Activated CD4-positive, alpha-beta T cell treated with anti-CD3 and anti-CD28 coated beads, Interleukin-2, Interleukin-4, amounts not matched to agents 100 ng/mL and 50 ng/mL, durations not matched to agents 16 hours and 8 hours (primary cell): ENCODE measurements around the gene IQCM.

ENCODE experiments used
- DNase-seq: peaks from one replicate; pipeline ENCODE4 v3.0.0-alpha.2; 2020; ENCODE audit warnings: low spot score

IQCM gene, protein sequence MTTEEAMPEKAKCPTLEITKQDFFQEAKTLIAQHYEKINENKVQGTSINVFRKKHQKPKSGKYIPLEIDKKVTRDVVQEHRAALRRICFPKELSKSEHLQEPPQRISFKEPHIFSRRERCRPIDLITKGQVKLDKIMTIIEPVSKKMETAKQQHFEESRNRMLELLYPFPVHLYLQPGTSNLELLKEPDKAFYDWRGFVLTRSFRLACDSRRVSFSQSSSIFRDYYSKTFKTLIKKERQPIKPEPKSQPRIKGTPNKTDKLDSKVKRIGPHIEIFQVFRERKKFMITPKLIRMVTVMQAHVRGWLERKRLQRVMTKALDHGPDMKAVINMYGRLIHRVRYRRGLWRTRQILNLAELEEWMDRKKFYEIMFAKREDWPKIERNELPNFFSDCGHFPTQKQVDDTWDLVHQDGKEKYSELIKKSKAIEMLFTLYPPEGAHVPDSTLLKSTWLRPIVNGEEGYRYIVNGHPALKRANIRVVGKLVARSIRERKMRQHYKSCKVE

DNA sequence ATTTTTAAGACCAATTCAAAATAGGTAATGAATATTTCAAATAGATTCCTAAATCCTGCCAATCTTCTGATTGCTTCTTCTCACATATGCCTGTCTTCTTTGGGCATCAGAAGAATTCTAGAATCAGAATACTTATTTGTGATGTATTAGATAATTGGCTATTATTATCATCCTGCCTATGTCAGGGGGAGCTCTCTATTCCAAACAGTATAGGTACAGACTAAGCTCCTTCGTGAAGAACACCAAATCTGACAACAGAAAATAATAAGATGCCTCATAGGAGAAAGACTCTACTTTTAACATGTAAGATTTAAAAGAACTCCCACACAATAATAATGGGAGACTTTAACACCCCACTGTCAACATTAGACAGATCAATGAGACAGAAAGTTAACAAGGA is at the start of gene IQCM:
IQCM (minus strand) TSS at position 101 of the 400 bp plus-strand sequence. CDS start 73,152 bp downstream, outside the sequence.
- no peak for DNase-seq

DNA sequence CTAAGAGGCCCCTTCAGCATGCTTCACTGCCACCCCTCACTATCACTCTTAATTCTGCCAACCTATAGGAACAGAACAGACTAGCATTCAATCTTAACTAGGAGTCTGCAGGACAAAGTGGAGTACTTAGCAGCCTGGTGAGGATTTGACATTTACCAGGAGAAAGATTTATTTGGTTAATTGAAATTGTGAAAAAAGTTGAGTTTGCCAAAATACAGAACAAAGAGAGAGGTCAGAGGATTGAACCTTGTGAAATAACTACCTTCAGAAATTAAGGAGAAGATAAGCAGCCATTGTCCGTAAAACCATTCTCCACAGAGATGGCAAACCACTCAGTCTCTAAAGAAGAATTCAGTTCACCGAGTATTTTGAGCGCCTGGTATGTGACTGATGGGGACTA is 41.8 kb upstream of the IQCM start:
- DNase-seq: no peak

DNA sequence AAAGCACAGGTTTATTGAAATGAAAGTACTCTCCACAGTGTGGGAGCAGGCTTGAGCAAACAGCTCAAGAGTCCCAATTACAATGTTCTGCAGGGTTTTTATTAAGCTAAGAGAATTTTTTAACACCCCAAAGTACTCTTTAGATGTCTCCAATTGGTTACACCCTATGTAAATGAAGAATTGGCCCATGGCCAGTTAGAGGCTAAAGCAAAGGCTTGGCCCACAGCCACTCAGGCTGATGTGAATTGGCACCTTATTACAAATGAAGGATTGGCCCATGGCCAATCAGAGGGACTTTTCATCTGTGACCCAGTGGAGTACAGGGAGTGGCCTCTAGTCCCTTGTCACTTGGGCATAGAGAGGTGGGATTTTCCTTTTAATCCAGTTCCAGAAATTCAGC is 30.1 kb upstream of the IQCM start:
- DNase-seq: no peak

DNA sequence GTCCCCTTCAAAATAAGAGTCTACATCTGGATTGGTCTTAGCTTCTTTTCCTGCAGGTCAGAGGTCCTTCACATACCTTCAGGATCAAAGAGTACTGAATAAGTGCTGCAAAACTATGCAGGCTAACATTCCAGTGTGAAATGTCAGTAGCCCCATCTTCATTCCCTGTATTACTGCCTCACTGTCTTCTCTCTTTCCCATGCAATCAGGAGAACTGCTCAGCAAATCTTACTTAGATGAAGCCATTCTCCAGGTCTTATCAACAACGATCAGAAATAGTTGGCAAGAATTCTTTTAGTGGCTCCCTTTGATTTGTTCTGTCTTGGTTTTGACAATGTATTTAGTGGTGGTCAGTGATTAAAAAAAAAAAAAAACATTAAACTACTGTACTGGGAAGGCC is 26.0 kb upstream of the IQCM start:
- DNase-seq: no peak

DNA sequence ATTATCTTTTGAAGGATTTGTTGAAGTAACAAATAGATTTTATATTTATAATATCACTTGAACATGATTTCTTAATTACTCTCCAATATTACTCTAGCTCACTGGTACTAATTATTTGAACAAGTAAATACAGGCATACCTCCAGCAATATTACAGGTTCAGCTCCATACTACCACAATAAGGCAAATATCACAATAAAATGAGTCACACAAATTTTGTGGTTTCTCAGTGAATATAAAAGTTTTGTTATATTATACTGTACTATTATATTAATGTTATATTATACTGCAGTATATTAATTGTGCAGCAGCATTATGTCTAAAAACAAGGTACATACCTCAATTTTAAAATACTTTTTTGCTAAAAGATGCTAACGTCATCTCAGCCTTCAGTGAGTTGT is 22.4 kb upstream of the IQCM start:
- no peak for DNase-seq

DNA sequence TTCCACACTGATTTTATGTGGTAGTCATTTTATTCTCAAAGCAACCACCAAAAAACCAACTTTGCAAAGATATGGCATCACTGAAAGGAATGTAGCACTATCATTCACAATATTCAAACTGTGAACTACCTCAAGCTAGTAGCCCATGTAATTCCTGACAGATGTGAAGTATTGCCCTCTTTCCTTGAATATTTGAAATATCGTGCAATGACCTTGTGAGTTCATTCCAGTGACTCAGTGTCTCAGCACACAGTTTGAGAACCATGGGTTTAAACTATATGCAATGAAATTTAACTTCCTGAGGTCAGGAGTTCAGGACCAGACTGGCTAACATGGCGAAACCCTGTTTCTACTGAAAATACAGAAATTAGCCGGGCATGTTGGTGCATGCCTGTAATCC is 20.9 kb upstream of the IQCM start:
- DNase-seq: no peak

DNA sequence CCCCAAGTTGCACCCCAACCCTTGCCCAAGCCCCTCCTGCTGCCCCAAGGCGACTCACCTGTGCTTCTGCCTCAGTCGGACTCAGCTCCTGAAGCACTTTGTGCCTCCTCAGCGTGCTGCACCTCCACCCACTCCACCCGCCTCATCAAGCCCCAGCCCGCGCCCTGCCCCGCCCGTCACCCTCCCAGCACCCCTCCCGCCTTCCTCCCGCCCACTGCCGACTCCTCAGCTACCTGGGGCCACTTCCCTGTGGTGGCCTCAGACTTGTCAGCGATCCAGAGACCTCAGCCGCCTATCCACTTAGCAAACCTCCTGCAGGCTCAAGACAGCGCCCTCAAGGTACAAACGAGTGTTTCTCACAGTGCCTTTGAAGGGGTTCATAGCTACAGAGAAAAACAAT is 19.6 kb upstream of the IQCM start:
- DNase-seq: no peak

DNA sequence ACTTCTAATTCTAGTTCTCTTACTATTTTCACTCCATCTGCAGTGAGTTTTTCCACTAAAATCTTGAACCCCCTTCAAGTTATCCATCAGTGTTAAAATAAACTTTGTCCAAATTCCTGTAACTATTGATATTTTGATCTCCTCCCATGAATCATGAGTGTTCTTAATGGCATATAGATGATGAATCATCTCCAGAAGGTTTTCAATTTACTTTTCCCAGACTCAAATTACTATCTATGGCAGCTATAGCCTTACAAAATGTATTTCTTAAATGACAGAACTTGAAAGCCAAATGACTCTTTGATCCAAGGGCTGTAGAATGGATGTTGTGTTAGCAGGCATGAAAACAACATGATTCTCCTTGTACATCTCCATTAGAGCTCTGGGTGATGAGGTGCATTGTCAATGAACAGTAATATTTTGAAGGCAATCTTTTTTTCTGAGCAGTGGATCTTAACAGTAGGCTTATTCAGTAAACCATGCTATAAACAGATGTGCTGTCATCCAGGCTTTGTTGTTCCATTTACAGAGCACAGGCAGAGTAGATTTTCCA is 16.1 kb upstream of the IQCM start:
- no peak for DNase-seq

DNA sequence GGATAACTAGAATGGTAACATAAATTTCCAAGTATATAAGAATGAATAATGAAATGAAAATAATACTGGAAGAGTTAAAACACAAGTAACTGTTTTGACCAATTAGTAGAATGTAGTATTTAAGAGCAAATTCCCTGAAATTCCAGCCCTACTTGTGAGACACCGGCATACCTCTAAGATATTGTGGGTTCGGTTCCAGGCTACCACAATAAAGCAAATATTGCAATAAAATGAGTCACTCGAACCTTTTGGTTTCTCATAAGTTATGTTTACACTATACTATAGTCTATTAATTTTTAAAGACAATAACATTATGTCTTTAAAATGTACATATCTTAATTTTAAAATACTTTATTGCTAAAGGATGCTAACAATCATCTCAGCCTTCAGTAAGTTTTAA is 15.2 kb upstream of the IQCM start:
- no peak for DNase-seq

DNA sequence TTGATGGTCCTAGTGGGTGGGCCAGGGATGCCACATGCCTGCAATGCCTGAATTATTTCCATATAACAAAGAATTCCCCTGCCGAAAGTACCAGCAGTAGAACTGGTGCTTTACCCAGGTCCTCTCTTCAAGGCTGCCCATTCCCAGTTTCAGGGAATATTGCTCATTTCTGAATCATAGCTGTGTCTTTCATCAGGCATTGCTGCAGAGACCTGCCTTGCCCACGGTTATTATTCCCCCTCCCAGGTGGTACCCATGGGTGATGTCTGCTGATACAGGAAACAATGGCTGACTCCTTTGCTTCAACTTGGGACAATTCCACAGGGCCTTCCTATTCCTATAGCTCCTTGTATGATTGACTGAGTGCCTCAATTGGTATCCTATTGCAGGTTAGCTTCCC is 9.7 kb upstream of the IQCM start:
- DNase-seq: no peak

DNA sequence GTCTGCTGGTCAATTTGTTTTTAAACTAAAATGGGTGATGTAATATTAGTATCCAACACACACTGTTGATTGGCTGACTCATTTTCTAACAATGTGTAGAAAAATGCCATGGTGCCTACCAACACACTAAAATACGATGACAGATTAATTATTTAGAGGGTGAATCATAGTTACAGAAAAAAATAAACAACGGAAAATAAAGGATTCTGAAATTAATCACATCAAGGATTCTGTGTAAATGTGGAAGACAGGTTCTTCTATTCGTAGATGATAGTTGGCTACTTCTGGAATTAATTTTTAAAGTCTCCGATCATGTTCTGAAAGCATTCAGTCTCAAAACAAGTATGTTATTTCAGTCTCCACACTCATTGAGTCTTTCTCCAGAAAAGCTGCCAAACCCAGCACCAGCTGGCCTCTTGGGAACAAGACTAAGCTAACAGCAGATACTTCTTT is 8.2 kb upstream of the IQCM start:
- DNase-seq: no peak

DNA sequence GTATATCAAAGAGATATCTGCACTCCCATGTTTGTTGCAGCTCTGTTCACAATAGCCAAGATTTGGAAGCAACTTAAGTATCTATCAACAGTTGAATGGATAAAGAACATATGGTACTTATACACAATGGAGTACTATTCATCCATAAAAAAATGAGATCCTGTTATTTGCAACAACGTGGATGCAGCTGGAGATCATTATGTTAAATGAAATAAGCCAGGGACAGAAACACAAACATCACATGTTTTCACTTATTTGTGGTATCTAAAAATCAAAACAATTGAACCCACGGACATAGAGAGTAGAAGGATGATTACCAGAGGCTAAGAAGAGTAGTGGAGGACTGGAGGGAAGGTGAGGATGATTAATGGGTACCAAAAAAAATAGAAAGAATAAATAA is 14.2 kb downstream of the IQCM start:
- no peak for DNase-seq

DNA sequence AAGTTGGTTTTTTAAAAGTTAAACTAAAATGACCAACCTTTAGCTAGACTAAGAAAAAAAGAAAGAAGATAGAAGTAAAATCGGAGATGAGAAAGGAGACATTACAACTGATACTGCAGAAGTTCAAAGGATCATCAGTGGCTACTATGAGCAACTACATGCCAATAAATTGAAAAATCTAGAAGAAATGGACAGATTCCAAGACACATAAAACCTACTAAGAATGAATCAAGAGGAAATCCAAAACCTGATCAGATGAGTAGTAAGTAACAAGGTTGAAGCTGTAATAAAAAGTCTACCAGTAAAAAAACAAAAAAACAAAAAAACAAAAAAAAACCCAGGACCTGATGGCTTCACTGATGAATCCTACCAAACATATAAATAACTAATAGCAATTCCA is 16.1 kb downstream of the IQCM start:
- DNase-seq: no peak

DNA sequence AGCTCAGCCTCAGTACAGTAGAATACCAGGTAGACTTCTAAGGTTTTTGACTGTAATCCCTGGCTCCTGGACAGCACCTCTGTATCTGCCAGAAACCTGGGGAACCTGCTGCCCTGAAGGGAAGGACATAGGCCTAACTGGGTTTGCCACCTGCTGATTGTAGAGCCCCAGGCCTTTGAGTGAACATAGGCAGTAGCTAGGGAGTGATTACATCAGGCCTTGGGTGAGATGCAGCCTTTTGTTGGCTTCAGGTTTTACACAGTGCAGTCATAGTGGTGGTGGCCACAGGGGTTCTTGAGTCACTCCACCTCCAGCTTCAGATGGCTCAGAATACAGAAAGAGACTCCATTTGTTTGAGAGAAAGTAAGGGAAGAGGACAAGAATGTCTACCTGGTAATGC is 19.3 kb downstream of the IQCM start:
- no peak for DNase-seq

DNA sequence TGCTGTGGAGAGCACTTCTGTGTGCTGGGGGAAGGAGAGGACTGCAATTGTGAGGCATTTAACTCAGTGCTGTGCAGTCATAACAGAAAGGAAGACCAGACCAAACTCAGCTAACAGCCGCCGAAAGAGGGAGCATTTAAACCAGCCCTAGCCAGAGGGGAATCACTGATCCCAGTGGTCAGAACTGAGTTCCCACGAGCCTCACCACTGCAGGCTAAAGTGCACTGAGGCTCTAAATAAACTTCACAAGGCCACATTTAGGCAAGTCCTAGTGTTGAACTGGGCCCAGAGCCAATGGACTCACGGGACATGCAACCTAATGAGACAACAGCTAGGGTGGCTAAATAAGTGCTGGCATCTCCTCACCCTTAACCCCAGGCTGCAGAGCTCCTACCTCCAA is 20.4 kb downstream of the IQCM start:
- DNase-seq: no peak

DNA sequence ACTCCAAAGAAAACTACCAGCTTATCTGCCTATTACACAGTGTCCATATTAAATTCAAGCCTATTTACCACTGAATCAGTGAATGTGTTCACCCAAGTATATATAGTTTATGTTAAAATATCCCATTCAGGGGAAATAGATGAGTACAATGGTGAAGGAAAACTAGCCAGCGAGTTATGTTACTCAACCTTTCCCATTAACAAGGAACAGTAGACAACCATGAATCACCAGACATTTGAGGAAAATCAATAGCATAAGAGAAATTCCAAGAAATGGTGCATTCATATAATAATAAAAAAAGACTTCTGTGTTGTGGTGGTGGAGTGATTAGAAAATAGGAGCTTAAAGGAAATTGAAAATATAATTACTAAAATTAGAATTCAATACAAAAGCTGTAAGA is 21.3 kb downstream of the IQCM start:
- DNase-seq: no peak

DNA sequence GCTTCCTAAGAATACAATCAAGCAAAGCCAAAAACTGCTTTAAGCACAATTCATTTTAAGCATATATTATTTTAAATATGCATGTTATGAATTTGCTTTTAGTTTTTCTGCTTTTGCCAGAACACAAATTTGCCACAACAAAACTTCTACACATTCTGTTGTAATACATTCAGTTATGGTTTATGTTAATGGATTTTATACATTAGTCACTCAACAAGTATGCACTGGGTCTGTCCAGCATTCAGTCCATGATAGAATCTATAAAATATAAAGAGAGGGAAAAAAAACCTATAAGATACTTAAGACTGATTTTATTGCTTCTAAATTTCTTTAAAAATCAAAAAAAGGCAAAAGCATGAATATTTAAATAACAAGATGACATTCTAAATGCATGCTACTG is 22.2 kb downstream of the IQCM start:
- DNase-seq: no peak

DNA sequence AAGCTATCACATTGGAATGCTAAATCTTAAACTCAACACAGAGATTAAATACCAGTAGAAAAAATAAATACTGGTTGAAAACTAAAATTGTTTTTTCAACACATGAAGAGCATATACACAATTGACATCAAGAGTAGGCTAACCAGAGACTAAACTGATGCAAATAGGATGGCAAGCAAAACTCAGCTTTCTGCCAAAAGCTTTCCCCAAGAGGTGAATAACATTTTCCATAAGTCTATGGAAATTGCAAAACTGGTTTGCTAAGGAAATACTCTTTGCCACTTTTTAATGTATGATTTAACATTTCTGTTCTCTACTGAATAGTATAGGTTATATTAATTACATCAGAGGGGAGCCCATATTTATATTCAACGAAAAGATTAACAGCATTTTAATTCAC is 23.8 kb downstream of the IQCM start:
- DNase-seq: no peak

DNA sequence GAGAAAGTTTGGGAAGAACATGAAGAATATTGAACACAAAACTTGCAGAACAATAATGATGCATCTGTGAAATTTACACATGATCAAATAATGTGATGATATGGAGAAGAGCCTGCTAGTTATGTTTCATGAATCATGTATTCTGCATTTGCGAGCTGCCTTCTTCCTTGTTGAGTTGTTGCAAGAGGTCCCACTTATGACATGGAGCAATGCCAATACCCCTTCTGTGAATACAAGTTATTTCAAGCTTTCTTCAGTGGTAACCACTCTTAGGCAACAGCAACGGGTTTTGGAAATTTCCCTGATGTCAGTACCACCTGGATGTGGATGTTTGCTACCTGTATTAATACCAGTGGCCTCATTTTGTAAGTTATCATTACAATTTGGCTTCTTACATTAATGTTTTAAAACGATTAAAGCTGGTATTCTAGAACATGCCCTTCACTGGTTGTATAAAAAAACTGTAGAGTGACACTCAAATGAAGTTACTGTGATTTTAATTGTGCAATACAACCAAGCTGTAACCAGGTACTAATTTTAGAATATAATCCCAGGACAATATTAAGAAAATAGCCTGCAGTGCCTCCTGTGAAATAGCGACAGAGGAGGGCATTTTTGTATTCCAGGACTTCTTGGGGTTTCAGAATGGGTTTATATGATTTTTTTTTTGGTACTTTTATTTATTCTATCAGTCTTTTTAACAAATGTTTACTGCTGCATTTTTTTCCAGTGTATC is 25.3 kb downstream of the IQCM start:
- DNase-seq: no peak

DNA sequence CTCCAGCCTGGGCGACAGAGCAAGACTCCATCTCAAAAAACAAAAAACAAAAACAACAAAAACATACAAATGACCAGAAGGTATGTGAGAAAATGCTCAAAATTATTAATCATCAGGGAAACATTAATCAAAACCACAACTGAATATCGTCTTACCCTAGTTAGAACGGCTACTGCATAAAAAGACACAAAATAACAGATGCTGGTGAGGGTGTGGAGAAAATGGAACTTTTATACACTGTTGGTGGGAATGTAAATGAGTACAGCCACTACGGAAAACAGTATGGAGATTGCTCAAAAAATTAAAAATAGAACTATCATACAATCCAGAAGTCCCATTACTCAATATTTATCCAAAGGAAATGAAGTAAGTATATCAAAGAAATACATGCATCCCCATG is 27.3 kb downstream of the IQCM start:
- no peak for DNase-seq

DNA sequence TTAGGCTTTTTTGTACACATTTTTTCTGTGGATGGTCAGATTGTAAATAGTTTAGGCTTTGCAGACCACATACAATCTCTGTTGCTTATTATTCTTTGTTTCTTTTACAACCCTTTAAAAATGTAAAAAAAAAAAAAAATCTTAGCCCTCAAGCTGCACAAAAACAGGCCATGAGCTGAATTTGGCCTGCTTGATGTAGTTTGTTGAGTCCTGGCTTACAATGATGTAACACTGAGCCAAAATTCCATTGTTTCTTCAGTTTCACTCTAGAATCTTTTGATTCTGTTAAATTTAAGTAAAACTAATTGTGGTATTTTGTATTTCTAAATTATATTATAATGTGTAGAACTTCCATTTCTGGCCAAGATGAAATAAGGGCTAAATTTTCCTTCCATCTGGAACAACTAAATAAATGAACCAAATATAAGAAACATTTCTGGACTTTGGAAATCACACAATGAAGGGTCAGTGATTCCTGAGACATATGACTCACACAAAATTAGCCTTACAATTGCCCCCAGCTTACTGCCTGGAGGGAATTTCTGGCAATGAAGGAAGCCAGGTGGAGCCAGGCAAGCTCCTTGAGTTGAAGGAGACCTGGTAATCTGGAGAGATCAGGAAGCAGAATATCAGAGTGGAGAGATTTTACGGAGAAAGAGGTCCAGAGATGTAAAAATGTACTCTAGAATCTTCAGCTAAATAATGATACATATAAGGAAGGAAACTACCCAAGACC is 29.8 kb downstream of the IQCM start:
- DNase-seq: no peak

DNA sequence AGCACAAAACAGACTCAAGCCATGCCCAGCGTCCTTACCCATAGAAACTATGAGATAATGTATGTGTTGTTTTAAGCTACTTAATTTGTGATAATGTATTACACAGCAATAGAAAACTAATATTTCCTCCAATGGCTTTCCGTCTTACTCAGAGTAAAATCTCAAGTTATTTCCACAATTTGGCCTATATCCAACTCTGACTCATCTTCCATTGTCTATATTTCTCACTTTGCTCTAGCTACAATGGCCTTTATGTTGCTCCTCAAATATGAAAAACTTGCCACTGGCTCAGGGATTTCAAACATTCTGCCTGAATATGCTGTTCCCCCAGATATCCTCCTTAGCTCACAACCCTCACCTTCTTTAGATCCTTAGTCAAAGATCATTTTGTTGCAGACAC is 31.6 kb downstream of the IQCM start:
- DNase-seq: no peak
